Measurements from ENCODE around the gene NRROS.

Gene NRROS

GRCh38 chr3:196662711-196663571 is 23.4 kb downstream of the NRROS start:
- TF ChIP-seq, protein P1, sequence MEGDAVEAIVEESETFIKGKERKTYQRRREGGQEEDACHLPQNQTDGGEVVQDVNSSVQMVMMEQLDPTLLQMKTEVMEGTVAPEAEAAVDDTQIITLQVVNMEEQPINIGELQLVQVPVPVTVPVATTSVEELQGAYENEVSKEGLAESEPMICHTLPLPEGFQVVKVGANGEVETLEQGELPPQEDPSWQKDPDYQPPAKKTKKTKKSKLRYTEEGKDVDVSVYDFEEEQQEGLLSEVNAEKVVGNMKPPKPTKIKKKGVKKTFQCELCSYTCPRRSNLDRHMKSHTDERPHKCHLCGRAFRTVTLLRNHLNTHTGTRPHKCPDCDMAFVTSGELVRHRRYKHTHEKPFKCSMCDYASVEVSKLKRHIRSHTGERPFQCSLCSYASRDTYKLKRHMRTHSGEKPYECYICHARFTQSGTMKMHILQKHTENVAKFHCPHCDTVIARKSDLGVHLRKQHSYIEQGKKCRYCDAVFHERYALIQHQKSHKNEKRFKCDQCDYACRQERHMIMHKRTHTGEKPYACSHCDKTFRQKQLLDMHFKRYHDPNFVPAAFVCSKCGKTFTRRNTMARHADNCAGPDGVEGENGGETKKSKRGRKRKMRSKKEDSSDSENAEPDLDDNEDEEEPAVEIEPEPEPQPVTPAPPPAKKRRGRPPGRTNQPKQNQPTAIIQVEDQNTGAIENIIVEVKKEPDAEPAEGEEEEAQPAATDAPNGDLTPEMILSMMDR (IDR thresholded peaks at IDR 0.05; ENCODE audit: low read depth, low read length): no peak
- peak; percentile 22 to 51 for DNase-seq (ENCODE audit: low read depth in 2 of 2)
- H3K4me3 ChIP-seq (replicated peaks in 1 of 2; ENCODE audit: low read depth in 2 of 2, low read length in 2 of 2): no peak overlapping the region

DNA sequence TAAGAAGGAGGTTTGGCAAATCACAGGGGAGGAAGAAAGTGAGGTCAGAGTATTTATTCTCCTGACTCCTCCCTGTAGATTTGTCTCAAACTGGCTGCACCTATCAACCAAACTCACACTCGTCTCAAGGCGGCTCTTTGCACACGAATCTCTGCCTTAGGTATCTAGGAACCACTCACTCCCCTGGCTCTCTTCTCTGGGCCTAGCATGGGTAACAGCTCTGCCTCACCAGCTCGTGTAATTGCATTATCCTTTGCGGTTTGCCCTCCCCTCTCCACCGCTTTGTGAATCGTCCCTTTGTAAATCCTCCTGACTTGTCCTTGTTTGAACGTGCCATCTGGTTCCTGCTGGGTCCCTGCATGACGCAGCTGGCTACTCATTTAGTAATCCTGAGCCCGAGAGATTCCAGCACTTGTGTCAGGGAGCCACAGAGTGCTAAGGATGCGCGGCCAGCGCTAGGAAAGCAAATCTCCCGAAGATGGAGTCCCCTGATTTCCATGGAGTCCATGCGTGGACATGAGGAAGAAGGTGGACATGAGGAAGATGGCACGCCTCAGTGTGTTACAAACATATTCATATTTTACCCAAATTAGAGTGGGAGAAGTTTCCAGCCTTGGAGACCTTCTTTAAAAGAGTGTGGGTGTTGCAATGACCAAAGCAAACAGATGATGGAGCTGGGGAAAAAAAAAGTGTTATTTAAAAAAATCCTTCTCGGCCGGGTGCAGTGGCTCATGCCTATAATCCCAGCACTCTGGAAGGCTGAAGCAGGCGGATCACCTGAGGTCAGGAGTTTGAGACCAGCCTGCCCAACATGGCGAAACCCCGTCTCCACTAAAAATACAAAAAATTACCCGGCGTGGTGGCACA is 26.7 kb downstream of the NRROS start:
- TF ChIP-seq, protein P1 (IDR thresholded peaks at IDR 0.05; ENCODE audit: low read depth, low read length): no peak
- peak; percentile 65 to 72 for DNase-seq (ENCODE audit: low read depth in 2 of 2)
- no peak overlapping the region for H3K4me3 ChIP-seq (replicated peaks in 1 of 2; ENCODE audit: low read depth in 2 of 2, low read length in 2 of 2)

- TF ChIP-seq, protein P1 (IDR thresholded peaks at IDR 0.05; ENCODE audit: low read depth, low read length): no peak
- DNase-seq (ENCODE audit: low read depth in 2 of 2): no peak
- no peak overlapping the region for H3K4me3 ChIP-seq (replicated peaks in 1 of 2; ENCODE audit: low read depth in 2 of 2, low read length in 2 of 2)
These were observed 27.7 kb downstream of the NRROS start for GRCh38 chr3:196667056-196667825.

DNA sequence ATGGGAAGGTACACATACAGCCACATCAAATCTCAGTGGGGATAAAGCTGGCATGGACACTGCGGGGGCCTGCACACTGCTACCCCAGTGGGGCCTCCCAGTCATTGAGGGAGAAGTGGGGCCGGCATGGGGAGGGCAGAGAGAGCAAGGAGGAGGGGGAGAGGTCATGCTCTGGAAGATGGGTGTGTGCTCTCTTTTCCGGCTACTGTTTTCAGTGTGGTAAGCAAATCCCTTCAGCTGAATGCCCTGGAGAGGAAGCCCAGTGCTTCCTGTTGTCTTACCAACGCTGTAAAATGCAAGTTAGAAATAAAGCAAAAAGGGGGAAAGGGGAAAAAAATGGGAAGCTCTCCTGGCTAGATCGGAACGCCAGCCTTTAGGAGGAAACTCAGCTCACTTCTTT is 30.8 kb downstream of the NRROS start:
- H3K4me3 ChIP-seq (replicated peaks in 1 of 2; ENCODE audit: low read depth in 2 of 2, low read length in 2 of 2): no peak overlapping the region
- TF ChIP-seq, protein P1 (IDR thresholded peaks at IDR 0.05; ENCODE audit: low read depth, low read length): no peak
- DNase-seq (ENCODE audit: low read depth in 2 of 2): no peak

GRCh38 chr3:196673632-196674031 is 34.1 kb downstream of the NRROS start:
- TF ChIP-seq, protein P1 (IDR thresholded peaks at IDR 0.05; ENCODE audit: low read depth, low read length): no peak
- no peak for DNase-seq (ENCODE audit: low read depth in 2 of 2)
- H3K4me3 ChIP-seq (replicated peaks in 1 of 2; ENCODE audit: low read depth in 2 of 2, low read length in 2 of 2): no peak overlapping the region

DNA sequence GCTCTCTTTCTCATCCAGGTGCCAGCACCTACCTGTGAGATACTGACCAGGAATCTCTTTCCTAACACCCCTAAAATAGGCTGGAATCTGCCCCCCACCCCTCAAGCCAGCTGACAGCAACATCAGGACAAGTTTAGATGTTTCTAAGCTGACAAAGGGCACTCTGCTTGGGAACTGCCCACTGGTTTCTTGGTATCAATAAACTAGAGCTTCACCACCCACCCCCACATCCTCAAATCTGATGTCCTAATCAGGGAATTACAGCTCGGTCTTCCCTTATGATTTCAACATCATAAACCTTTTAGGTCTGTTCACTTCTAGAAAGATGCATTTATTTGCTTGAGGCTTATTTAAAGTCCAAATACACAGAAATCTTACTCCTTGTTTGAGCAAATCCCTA is 37.9 kb downstream of the NRROS start:
- H3K4me3 ChIP-seq (replicated peaks in 1 of 2; ENCODE audit: low read depth in 2 of 2, low read length in 2 of 2): no peak overlapping the region
- TF ChIP-seq, protein P1 (IDR thresholded peaks at IDR 0.05; ENCODE audit: low read depth, low read length): no peak
- DNase-seq (ENCODE audit: low read depth in 2 of 2): no peak
